Neural cell (in vitro differentiated cells): ENCODE results near the gene SPATA31C2. TPM values are rescaled to one million over a fixed set of nuclear protein-coding genes. Genes with fewer than 3 reads are reported as not detected.

Experiments used
- H2AFZ ChIP-seq: fragments of 200-600, 300-800 bp; sonication (generic), shearing (Covaris generic); 2 replicates; pipeline ENCODE4 v1.6.0; 2014; ENCODE audit warnings: low read depth, mild to moderate bottlenecking, antibody characterized with exemption, low read length, moderate library complexity
- H3F3A ChIP-seq: fragments of 200-600 bp; shearing (Covaris generic); 2 replicates; pipeline ENCODE4 v1.6.1; 2016; ENCODE audit warnings: mild to moderate bottlenecking, moderate library complexity, mixed read lengths, antibody characterized with exemption, low read length; ENCODE audit not compliant: insufficient read depth, poor library complexity, severe bottlenecking
- H3K27ac ChIP-seq: fragments of 200-600, 300-800 bp; sonication (generic), shearing (Covaris generic); 2 replicates; pipeline ENCODE4 v1.5.1; 2014; ENCODE audit warnings: mild to moderate bottlenecking, low read length, moderate library complexity
- H3K27me3 ChIP-seq: fragments of 300-800, 200-600 bp; sonication (generic), shearing (Covaris generic); 2 replicates; pipeline ENCODE4 v1.6.0; 2014; ENCODE audit warnings: mild to moderate bottlenecking, low read depth, low read length, moderate library complexity; ENCODE audit not compliant: insufficient read depth
- H3K36me3 ChIP-seq: fragments of 300-800, 200-600 bp; sonication (generic), shearing (Covaris generic); 2 replicates; pipeline ENCODE4 v1.5.1; 2014; ENCODE audit warnings: mild to moderate bottlenecking, antibody characterized with exemption, low read length, moderate library complexity; ENCODE audit not compliant: insufficient read depth
- H3K4me2 ChIP-seq: fragments of 300-800, 200-600 bp; sonication (generic), shearing (Covaris generic); 2 replicates; pipeline ENCODE4 v1.6.0; 2014; ENCODE audit warnings: mild to moderate bottlenecking, low read length
- H3K4me3 ChIP-seq: fragments of 300-800, 200-600 bp; sonication (generic), shearing (Covaris generic); 2 replicates; pipeline ENCODE4 v1.5.1; 2014; ENCODE audit warnings: mild to moderate bottlenecking, low read length, moderate library complexity
- H3K79me2 ChIP-seq: fragments of 200-600 bp; shearing (Covaris generic); replicated peaks from 2 replicates; pipeline ENCODE4 v1.6.0; 2014; ENCODE audit warnings: mild to moderate bottlenecking, low read length, moderate library complexity; ENCODE audit not compliant: insufficient read depth
- H3K9ac ChIP-seq: fragments of 300-800, 200-600 bp; sonication (generic), shearing (Covaris generic); 2 replicates; pipeline ENCODE4 v1.6.1; 2016; ENCODE audit warnings: mild to moderate bottlenecking, low read length, mixed read lengths
- H3K9me2 ChIP-seq: fragments of 200-600 bp; shearing (Covaris generic); 2 replicates; pipeline ENCODE4 v1.6.1; 2016; ENCODE audit warnings: mild to moderate bottlenecking, low read length, mixed read lengths; ENCODE audit not compliant: insufficient read depth
- H3K9me3 ChIP-seq: fragments of 200-600, 300-800 bp; sonication (generic), shearing (Covaris generic); 2 replicates; pipeline ENCODE4 v1.6.1; 2016; ENCODE audit warnings: mild to moderate bottlenecking, mixed run types, low read length, moderate library complexity, mixed read lengths
- H4K20me1 ChIP-seq: fragments of 200-600 bp; shearing (Covaris generic); 2 replicates; pipeline ENCODE4 v1.6.1; 2016; ENCODE audit warnings: mild to moderate bottlenecking, mixed run types; ENCODE audit not compliant: insufficient read depth
- CTCF ChIP-seq: fragments of 450-650 bp; IDR thresholded peaks from 2 replicates; pipeline ENCODE4 v1.5.1; 2014; ENCODE audit warnings: antibody characterized with exemption, mild to moderate bottlenecking, moderate library complexity; ENCODE audit not compliant: poor library complexity, severe bottlenecking
- EP300 ChIP-seq: fragments of 450-650 bp; conservative IDR thresholded peaks from 2 replicates; pipeline ENCODE4 v1.6.1; 2014; ENCODE audit warnings: antibody characterized with exemption, mild to moderate bottlenecking, moderate library complexity; ENCODE audit not compliant: poor library complexity, severe bottlenecking
- EZH2 ChIP-seq: fragments of 200-600, 300-800 bp; shearing (Covaris generic), sonication (generic); IDR thresholded peaks from 2 replicates; pipeline ENCODE4 v1.6.1; 2014; ENCODE audit warnings: antibody characterized with exemption, low read length, borderline replicate concordance, mild to moderate bottlenecking; ENCODE audit not compliant: insufficient read depth, poor library complexity, severe bottlenecking
- MXI1 ChIP-seq: fragments of 450-650 bp; conservative IDR thresholded peaks from 2 replicates; pipeline ENCODE4 v1.6.1; 2014; ENCODE audit warnings: antibody characterized with exemption, mild to moderate bottlenecking; ENCODE audit not compliant: poor library complexity, severe bottlenecking
- POLR2AphosphoS5 ChIP-seq: IDR thresholded peaks from 2 replicates; pipeline ENCODE4 v1.6.1; 2012
- RAD21 ChIP-seq: fragments of 450-650 bp; conservative IDR thresholded peaks from 2 replicates; pipeline ENCODE4 v1.6.1; 2014; ENCODE audit warnings: antibody characterized with exemption, mild to moderate bottlenecking, moderate library complexity
- SMC3 ChIP-seq: fragments of 450-650 bp; conservative IDR thresholded peaks from 2 replicates; pipeline ENCODE4 v1.6.1; 2014; ENCODE audit warnings: antibody characterized with exemption, mild to moderate bottlenecking, moderate library complexity; ENCODE audit not compliant: poor library complexity
- polyA plus RNA-seq: library from polyadenylated mRNA; depleted of rRNA; stranded (reverse); fragments of >200 nt; gene quantifications from 2 replicates; pipeline ENCODE4 v1.2.3, GENCODE V29; 2014
- TF ChIP-seq, protein P1 (sequence below): IDR thresholded peaks from 2 replicates; pipeline ENCODE4 v1.6.1; 2012; ENCODE audit warnings: borderline replicate concordance

The SPATA31C2 gene
- polyA plus RNA-seq, 1 donor from 2014 or later = not detected

DNA sequence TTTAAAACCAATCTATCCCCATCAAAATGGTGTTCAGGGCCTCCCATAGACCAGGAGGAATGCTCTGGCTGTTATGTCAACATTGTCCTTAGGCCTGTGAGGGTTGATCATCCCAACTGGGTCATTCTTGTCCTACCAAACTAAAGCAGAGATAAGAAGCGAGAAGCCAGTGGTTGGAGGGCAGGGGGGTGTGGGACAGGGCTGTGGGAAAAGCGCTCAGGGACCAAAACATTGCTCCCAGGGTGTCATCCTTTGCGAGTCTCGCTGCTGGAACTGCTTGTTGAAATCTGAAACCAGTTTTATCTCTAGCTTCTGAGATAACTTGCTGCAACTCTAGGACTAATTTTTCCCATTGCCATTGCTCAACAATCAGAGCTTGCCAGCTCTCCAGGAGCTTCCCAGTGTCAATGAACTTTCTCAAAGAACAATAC lies 48.1 kb downstream of the SPATA31C2 start:
- Histone ChIP-seq H3K36me3 (no peaks in the 10 kb centered on the region), H3K4me2 (no peak overlapping the region), H3K4me3 (no peak overlapping the region), H3K27ac (no peak overlapping the region), H3F3A (peaks cover 5% of the 10 kb centered on the region), H3K9me3 (no peaks in the 10 kb centered on the region), H2AFZ (no peak overlapping the region), H3K79me2 (no peaks in the 10 kb centered on the region), H3K9me2 (no peaks in the 10 kb centered on the region), H3K9ac (no peak overlapping the region), H4K20me1 (no peaks in the 10 kb centered on the region), H3K27me3 (no peaks in the 10 kb centered on the region)
- TF ChIP-seq, protein P1, sequence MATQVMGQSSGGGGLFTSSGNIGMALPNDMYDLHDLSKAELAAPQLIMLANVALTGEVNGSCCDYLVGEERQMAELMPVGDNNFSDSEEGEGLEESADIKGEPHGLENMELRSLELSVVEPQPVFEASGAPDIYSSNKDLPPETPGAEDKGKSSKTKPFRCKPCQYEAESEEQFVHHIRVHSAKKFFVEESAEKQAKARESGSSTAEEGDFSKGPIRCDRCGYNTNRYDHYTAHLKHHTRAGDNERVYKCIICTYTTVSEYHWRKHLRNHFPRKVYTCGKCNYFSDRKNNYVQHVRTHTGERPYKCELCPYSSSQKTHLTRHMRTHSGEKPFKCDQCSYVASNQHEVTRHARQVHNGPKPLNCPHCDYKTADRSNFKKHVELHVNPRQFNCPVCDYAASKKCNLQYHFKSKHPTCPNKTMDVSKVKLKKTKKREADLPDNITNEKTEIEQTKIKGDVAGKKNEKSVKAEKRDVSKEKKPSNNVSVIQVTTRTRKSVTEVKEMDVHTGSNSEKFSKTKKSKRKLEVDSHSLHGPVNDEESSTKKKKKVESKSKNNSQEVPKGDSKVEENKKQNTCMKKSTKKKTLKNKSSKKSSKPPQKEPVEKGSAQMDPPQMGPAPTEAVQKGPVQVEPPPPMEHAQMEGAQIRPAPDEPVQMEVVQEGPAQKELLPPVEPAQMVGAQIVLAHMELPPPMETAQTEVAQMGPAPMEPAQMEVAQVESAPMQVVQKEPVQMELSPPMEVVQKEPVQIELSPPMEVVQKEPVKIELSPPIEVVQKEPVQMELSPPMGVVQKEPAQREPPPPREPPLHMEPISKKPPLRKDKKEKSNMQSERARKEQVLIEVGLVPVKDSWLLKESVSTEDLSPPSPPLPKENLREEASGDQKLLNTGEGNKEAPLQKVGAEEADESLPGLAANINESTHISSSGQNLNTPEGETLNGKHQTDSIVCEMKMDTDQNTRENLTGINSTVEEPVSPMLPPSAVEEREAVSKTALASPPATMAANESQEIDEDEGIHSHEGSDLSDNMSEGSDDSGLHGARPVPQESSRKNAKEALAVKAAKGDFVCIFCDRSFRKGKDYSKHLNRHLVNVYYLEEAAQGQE = no peak
- TF ChIP-seq CTCF = no peak
- TF ChIP-seq RAD21 = no peak
- no peak for TF ChIP-seq MXI1
- TF ChIP-seq SMC3 = no peak

DNA sequence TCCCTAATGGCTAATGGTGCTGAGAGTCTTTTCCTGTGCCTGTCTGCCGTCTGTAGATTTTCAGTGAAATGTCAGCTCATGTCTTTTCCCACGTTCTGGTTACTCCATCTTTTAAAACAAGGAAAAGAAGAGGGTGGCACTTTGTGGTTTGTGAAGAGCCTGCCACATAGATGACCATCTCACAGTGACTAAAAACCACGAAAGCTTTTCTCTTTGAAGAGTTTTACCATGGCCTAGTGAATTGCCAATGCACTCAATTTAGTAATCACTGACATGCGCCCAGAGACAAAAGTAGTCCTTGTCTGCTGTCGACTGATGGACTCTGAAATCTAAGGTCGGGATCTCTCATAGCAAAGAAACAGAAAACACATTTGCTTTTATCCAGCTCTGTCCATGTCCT lies 50.4 kb downstream of the SPATA31C2 start:
- H3K27ac ChIP-seq = no peak overlapping the region
- no peaks in the 10 kb centered on the region for H3K9me2 ChIP-seq
- no peaks in the 10 kb centered on the region for H3K79me2 ChIP-seq
- H3K9ac ChIP-seq = no peak overlapping the region
- no peak overlapping the region for H3K4me2 ChIP-seq
- peaks cover 5% of the 10 kb centered on the region for H3F3A ChIP-seq
- TF ChIP-seq EP300 = no peak
- TF ChIP-seq, protein P1 = no peak
- no peak for TF ChIP-seq POLR2AphosphoS5
- TF ChIP-seq RAD21 = no peak
- TF ChIP-seq CTCF = no peak
- TF ChIP-seq MXI1 = no peak
- no peak for TF ChIP-seq EZH2
- no peaks in the 10 kb centered on the region for H3K36me3 ChIP-seq
- H4K20me1 ChIP-seq = no peaks in the 10 kb centered on the region
- no peaks in the 10 kb centered on the region for H3K27me3 ChIP-seq
- H3K4me3 ChIP-seq = no peak overlapping the region
- H3K9me3 ChIP-seq = no peaks in the 10 kb centered on the region
- H2AFZ ChIP-seq = no peak overlapping the region
